ENCODE measurements around the gene TUBA4B. TPM values are rescaled to one million over a fixed set of nuclear protein-coding genes. Genes with fewer than 3 reads are reported as not detected.

The TUBA4B gene
- total RNA-seq, 1 experiment from 2014 or later, result not detected

GRCh38 chr2:219271021-219271420 is 18.0 kb downstream of the TUBA4B start:
- Histone ChIP-seq H3K9me3 (ENCODE audit: control insufficient read depth, low read depth, low read length) (no peaks in the 10 kb centered on the region), H3K9ac (ENCODE audit: extremely low read depth, insufficient read length, low read length) (no peak overlapping the region), H3K4me2 (ENCODE audit: insufficient read depth, insufficient read length, low read length) (no peak overlapping the region), H3K4me1 (ENCODE audit: insufficient read depth, low read length) (peaks cover 4% of the 10 kb centered on the region; the same call in 1 of the 2 replicates), H2BK120ac (ENCODE audit: low read depth, low read length, poor library complexity, severe bottlenecking) (no peak overlapping the region), H2BK12ac (ENCODE audit: insufficient read length, low read depth, low read length) (no peak overlapping the region), H4K20me1 (ENCODE audit: control insufficient read depth, insufficient read depth, insufficient read length) (no peaks in the 10 kb centered on the region), H3K4ac (ENCODE audit: low read depth, low read length) (no peak overlapping the region), H3K23ac (ENCODE audit: insufficient read length, low read depth, low read length) (no peak overlapping the region), H3K18ac (ENCODE audit: insufficient read length, low read depth, low read length) (no peak overlapping the region), H2BK20ac (ENCODE audit: low read depth, low read length, poor library complexity, severe bottlenecking) (no peak overlapping the region), H3K27me3 (ENCODE audit: insufficient read depth, low read length) (no peaks in the 10 kb centered on the region), H4K8ac (replicated peaks; ENCODE audit: insufficient read length, low read depth, low read length) (no peak overlapping the region), H3K14ac (ENCODE audit: insufficient read depth, low read length) (no peak overlapping the region), H4K91ac (ENCODE audit: insufficient read length, low read depth, low read length) (no peak overlapping the region), H3K23me2 (ENCODE audit: insufficient read length, low read depth, low read length, poor library complexity, severe bottlenecking) (no peaks in the 10 kb centered on the region), H4K5ac (ENCODE audit: insufficient read length, low read depth, low read length) (no peak overlapping the region), H3K27ac (ENCODE audit: insufficient read length, low read depth, low read length) (no peak overlapping the region), H2BK5ac (ENCODE audit: insufficient read length, low read length) (no peak overlapping the region), H3T11ph (ENCODE audit: low read length) (no peak overlapping the region), H3K79me2 (ENCODE audit: insufficient read depth, low read length) (no peaks in the 10 kb centered on the region), H2AFZ (ENCODE audit: low read length) (no peak overlapping the region), H3K79me1 (ENCODE audit: insufficient read depth, low read depth, low read length, poor library complexity, severe bottlenecking) (no peaks in the 10 kb centered on the region), H2BK15ac (ENCODE audit: low read depth, low read length) (no peak overlapping the region), H3K56ac (ENCODE audit: insufficient read length, low read depth, low read length) (no peak overlapping the region), H2AK5ac (ENCODE audit: insufficient read length, low read length) (no peak overlapping the region)
- TF ChIP-seq, protein P1, sequence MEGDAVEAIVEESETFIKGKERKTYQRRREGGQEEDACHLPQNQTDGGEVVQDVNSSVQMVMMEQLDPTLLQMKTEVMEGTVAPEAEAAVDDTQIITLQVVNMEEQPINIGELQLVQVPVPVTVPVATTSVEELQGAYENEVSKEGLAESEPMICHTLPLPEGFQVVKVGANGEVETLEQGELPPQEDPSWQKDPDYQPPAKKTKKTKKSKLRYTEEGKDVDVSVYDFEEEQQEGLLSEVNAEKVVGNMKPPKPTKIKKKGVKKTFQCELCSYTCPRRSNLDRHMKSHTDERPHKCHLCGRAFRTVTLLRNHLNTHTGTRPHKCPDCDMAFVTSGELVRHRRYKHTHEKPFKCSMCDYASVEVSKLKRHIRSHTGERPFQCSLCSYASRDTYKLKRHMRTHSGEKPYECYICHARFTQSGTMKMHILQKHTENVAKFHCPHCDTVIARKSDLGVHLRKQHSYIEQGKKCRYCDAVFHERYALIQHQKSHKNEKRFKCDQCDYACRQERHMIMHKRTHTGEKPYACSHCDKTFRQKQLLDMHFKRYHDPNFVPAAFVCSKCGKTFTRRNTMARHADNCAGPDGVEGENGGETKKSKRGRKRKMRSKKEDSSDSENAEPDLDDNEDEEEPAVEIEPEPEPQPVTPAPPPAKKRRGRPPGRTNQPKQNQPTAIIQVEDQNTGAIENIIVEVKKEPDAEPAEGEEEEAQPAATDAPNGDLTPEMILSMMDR (conservative IDR thresholded peaks at IDR 0.05), result no peak
- Mint-ChIP-seq H3K27ac (no peak overlapping the region), H3K9me3 (no peaks in the 10 kb centered on the region), H3K4me3 (no peak overlapping the region), H3K4me1 (peaks cover 12 to 17% of the 10 kb centered on the region in 2 experiments), H3K36me3 (ENCODE audit: insufficient read depth in 1 of 3, low read depth in 3 of 3) (no peaks in the 10 kb centered on the region), H3K27me3 (ENCODE audit: low read depth) (peaks cover 39% of the 10 kb centered on the region)
- DNase-seq, result no peak
- WGBS (ENCODE audit: extremely low coverage, insufficient read length, low lambda C conversion rate), result no CpG with 5 or more reads among the region's 2 CpGs
